HG03460 (cell line): ENCODE results near the gene HMGA1.
"Not testable (repeated sequence)": the region's sequence is repeated elsewhere in the genome, so short reads cannot be mapped to it uniquely, and the experiment has no call there.

Source experiments
- ATAC-seq: cut with Tn5 transposase; IDR thresholded peaks from one replicate; pipeline ENCODE4 v1.9.1; 2021; ENCODE audit not compliant: unreplicated experiment

HMGA1 gene

DNA sequence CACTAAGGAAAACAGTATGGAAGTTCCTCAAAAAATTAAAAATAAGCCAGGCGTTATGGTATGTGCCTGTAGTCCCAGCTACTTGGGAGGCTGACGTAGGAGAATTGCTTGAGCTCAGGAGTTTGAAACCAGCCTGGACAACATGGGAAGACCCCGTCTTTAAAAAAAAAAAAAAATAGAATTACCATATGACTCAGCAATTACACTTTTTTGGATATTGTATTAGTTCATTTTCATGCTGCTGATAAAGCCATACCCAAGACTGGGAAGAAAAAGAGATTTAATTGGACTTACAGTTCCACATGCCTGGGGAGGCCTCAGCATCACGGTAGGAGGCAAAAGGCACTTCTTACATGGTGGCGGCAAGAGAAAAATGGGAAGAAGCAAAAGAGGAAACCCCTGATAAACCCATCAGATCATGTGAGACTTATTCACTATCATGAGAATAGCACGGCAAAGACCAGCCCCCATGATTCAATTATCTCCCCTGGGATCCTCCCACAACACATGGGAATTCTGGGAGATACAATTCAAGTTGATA is 22.9 kb downstream of the HMGA1 start:
- no peak for ATAC-seq

DNA sequence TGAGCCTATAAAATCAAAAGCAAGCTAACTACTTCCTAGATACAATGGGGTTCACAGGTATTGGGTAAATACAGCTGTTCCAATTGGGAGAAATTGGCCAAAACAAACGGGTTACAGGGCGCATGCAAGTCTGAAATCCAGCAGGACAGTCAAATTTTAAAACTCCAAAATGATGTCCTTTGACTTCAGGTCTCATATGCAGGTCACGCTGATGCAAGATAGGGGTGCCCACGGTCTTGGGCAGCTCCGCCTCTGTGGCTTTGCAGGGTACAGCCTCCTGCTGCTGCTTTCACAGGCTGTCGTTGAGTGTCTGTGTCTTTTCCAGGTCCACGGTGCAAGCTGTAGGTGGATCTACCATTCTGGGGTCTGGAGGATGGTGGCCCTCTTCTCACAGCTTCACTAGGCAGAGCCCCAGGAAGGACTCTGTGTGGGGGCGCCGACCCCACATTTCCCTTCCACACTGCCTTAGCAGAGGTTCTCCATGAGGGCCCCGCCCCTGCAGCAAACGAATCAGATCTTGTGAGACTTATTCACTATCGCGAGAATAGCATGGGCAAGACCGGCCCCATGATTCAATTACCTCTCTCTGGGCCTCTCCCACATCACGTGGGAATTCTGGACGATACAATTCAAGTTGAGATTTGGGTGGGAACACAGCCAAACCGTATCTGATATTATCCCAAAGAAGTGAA is 24.0 kb downstream of the HMGA1 start:
- no peak for ATAC-seq

DNA sequence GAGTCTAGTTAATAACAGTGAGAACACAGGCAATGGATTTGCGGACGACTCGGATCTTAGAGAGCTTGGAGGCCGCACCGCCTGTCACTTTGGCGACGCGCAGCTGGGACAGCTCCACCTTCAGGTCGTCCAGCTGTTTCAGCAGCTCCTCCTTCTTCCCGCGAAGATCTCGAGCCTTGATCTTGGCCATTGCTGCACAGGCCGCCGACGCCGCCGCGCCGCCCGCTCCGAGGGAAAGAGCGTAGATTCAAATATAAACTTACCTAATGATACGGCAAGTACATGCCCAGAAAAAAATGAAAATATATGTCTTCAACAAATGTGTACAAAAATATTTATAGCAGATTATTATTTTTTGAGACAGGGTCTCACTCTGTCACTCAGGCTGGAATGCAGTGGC is 26.8 kb downstream of the HMGA1 start:
- not testable (repeated sequence) for ATAC-seq

DNA sequence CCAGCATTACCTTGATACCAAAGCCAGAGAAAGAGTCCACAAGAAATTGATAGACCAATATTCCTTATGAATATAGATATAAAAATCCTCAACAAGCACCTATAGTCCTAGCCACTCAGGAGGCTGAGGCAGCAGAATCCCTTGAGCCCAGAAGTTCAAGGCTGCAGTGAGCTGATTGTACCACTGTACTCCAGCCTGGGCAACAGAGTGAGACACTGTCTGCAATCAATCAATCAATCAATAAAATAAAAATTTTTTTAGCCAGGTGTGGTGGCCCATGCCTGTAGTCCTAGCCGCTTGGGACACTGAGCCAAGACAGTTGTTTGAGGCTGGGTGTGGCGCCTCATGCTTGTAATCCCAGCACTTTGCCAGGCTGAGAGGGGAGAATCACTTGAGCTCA is 31.1 kb downstream of the HMGA1 start:
- no peak for ATAC-seq

DNA sequence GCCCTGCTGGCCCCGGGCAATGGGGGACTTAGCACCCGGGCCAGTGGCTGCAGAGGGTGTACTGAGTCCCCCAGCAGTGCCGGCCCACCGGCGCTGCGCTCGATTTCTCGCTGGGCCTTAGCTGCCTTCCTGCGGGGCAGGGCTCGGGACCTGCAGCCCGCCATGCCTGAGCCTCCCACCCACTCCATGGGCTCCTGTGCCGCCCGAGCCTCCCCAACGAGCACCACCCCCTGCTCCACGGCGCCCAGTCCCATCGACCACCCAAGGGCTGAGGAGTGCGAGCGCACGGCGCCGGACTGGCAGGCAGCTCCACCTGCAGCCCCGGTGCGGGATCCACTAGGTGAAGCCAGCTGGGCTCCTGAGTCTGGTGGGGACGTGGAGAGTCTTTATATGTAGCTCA is 32.5 kb downstream of the HMGA1 start:
- not testable (repeated sequence) for ATAC-seq

DNA sequence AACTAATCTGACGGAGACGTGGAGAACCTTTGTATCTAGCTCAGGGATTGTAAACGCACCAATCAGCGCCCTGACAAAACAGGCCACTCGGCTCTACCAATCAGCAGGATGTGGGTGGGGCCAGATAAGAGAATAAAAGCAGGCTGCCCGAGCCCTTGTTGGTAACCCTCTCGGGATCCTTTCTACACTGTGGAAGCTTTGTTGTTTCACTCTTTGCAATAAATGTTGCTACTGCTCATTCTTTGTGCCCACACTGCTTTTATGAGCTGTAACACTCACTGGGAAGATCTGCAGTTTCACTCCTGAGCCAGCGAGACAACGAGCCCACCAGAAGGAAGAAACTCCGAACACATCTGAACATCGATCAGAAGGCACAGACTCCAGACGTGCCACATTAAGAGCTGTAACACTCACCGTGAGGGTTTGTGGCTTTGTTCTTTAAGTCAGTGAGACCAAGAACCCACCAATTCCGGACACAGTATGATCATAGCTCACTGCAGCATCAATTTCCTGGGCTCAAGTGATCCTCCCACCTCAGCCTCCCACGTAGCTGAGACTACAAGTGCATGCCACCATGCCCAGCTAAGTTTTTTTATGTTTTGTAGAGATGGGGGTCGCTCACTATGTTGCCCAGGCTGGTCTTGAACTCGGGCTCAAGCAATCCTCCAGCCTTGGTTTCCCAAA is 33.1 kb downstream of the HMGA1 start:
- ATAC-seq, result not testable (repeated sequence)

DNA sequence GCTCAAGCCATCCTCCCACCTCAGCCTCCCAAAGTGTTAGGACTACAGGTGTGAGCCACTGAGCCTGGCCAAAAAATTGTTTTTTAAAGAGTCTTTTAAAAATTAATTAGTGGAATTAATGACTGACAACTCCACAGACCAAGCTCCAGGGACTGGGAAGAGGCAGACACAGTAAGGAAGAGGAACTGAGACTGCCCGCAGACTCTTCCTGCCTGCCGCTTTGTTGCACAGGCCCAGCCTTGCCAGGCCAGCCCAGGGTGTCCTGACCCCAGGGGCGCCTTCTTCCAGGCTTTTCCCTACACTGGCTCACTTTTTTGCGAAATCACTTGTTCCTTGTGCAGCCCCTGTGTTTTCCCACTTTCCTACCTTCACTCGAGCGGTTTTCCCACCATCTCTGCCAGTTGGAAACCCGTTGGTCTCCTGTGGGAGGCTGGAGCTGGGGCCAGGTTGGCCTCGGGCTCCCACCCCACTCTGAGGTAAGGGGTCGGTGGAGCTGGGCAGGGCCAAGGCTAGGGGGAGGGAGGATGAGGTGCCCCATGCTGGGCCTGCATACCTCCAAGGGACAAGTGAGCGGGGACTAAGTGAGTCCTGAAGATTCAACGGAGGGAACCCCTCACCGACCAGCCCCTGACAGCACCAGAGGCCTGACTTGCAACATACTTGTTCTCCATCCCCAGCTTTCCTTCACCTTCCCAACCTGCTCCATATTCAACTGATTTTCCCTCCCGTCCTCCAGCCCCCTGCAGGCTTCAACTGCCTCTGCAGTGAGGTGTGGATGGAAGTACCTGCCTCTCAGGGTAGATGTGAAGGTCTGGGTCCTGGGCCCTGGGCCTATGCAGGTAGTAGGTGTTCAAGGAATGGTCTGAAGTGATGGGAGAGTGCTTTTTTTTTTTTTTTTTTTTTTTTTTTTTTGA is 35.6 kb downstream of the HMGA1 start:
- ATAC-seq, result no peak

DNA sequence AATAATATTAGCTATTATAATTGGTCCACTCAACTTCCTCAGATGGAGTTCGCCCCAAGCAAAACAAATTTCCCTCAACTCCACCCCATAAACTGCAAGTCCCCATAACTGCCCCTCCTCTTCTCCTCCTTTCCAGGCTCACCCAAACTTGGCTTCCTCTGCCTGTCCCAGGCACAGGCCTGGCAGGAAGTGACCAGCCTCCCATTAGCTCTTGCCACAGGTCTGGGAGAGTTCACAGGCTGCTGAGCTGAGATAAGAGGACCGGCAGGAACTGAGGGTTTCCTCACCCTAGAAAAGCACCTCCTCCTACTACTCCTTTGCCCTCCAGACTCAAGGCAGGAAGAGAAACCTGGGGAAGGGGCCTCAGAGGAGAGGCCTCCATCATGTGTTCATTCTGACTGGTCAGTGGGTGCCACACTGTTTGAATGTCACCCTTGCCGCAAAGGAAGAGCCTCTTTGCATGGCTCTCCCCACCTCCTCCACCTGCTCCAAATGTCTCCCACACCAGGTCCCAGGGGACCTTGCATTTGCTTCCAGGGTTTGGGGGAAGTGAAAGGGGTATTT is 36.7 kb downstream of the HMGA1 start:
- no peak for ATAC-seq

DNA sequence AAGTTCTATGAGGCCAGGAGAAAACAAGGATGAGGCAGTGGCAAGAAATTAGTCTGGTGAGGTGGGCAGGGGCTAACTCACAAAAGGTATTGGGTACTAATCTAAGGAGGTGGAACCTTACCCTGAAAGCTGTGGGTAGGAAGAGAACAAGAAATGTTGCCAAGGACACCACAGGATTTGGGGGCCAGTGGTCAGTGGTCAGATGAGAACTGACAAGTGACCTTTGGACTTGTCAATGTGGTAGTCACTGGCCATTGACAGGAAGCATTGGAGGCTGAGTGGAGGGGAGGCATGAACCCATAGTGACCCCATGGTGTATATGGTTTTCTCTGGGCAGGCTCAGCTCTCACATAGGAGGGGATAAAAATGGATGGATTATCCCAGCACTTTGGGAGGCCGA is 37.5 kb downstream of the HMGA1 start:
- no peak for ATAC-seq

DNA sequence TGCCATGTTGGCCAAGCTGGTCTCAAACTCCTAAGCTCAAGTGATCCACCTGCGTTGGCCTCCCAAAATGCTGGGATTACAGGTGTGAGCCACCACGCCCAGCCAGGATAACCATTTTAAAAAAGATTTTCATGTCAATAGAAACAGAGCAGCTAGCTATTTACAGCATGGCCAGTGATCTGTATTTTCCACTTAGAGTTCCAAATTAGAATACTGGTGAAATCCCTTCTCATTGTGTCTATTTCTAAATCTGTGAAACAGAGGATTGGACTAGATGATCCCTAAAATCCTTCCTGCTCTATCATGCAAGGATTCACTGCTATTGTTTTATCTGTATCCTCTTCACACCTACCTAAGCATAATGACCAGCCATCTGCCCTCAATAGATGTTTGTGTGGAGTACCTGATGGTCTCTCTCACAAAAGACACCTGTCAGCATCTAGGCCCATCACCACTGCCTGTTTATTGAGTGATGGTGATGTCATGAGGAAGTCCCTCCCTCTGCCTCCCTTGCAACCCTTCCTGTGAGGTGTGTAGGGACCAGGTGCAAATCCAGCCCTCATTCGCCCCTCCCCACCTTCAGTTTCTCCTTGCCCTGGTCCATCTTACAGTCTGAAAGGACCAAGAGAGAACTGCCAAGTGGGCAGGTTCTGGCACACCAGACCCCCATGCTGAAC is 38.6 kb downstream of the HMGA1 start:
- no peak for ATAC-seq

DNA sequence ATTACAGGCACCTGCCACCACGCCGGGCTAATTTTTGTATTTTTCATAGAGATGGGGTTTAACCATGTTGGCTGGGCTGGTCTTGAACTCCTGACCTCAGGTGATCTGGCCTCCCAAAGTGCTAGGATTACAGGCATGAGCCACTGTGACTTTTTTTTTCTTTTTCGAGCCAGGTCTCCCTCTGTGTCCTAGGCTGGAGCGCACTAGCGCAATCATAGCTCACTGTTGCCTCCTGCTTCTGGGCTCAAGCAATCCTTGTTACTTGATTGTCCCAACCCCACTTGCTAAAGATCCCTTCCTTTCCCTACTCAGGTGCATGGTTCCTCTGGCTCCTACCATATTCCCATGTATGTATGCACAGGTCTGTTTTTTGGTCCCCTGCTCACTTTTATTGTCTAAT is 39.5 kb downstream of the HMGA1 start:
- no peak for ATAC-seq

DNA sequence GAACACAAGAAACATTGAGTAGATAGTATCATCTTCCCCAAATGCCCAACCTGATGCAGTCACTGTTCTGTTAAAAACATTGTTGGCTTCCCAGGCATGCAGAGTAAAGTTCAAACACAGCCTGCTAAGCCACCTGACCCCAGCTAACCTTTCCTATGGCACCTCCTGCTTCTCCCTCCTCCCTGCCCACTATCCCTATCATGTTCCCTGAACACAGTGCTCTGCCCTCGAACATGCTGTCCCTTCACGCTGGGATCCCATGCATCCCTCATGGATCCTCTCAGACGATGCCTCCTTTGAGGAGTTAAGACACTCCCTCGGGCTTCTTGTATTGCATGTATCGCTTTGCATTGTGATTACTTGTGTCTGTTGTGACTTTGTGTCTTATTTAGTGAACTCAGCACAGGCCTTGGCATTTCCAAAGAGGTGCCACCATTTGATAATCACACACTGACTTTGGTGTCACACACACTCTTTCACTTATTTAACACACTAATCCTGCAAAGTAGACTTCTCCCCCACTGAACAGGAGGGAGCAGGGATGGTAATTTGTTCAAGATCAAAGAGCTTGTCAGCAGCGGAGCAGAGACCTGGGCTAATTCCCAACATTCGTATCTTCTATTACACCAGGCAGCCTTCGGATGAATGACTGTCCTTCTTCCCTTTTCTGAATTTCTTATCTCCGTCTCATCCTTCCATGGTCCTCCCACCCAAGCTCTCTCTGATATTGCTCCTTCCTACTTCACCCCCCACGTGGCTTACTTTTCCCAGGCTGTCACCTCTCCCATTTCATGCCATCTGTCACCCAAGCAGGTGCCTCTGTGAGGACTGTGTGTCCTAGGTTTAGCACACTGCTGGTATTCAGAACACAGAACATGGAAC is 40.4 kb downstream of the HMGA1 start:
- ATAC-seq, result no peak

DNA sequence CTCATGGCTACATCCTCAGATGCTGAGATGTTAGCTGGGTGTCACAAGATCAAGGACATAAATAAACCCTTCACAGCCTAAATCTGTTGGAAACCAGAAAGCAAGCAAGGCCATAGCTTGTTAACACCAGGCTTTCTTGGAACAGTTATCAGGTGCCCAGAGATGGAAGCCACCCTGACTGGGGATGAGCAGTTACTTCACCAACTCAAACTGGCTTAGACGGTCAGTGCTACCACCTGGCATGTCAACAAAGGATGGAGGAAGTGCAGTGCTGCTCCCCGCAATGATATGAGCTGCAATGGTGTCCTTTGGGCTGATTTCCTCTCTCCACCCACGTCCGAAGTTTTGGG is 41.1 kb downstream of the HMGA1 start:
- ATAC-seq, result no peak

DNA sequence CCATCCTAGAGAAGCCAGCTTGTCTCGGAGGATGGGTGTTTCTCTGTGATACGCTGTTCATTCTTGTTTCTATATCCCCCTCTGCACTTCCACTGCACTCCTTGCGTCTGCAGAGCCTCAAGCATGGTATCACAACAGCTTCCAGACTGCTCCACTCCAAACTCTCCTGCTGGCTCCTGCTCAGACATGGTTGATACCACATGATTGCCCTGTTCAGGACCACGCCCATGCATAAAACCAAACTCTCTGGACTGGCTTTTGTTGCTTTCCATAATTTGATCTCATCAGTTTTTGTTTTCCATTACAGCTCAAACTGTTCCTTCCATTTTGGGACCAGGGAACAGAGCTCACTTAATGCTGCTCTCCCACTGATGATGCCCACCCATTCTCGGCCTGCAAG is 42.2 kb downstream of the HMGA1 start:
- no peak for ATAC-seq

DNA sequence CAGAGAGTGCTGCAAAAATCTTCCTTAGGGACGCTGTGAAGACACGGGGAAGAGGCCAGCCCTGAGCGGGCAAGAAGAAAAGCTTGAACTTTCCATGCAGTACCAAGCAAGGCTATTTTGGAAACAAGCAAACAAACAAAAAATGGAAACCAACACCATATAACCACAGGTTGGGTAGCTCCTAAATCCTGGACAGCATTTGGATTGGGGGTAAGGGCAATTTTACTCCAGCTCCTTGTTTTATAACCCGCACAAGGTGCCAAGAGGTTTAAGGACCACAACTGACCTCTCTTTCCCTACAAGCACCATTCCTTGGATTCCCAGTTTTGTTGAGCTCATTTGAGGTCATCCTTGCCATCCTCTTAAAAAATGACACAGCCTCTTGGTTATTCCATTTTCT is 43.5 kb downstream of the HMGA1 start:
- no peak for ATAC-seq

DNA sequence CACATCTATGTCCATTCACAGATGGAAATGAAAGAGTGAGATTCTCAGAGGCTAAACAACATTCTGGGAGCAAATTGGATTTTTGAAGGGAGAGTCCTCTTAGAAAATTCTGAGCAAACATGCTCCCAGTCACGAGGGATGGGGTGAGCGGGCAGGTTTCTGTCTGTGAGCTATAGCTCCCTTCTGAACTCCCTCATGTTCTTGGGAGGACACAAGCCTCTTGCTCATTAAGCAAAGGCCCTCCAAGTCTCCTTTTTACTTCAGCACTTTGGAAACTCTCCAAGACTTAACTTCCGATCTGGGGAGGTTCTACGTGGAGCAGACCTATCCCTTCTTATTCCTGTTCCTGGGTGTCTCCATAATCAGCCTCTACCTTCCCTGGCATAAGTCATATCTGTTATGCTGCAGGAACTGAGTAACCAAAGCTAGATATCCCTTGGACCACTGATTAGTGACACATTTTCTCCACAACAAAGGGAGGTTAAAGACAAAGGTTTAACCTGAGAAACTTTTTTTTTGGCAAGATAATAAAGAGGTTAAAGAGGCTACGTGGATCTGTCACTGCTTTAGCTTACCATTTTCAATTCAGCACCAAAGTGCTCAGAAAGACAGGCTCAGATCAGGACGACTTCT is 45.1 kb downstream of the HMGA1 start:
- ATAC-seq, result no peak

DNA sequence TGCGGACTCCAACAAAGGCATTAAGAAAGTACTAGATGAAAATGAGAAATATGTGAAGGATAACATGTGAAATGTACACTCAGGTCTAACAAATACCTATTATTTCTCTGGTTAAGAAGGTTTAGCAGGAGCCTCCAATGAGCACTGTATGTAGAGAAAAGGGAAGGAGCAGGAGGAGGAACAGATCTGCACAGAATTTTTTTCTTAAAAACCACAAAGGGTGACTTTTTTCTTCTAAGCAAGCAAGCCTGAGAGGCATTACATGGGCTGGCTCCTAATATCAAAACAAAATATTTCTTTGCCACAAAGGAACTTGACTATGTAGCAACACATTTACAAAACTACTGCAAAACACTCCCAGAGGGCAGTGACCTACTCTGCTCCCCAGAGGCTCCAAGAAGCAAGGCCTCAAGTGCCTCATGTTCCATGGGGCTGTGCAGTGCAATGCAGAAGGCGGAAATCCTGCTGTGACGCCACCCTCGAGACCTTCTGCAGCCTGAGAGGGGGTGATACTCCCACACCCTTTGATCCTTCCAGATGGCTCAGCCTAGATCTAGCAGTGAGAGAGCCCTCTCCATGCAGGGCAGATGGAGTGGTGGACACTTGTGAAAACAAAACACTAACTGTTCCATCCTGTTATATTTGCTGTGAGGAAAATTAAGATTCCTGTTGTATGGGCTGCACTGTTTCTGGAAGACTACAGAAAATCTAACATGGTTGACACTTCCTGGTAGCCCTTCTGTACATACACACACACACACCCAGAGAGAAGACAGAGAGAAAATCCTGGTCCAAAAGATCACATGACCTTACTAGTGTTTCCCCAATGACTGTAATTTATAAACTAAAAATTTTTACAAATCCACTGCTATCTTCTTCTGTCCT is 48.1 kb downstream of the HMGA1 start:
- no peak for ATAC-seq

DNA sequence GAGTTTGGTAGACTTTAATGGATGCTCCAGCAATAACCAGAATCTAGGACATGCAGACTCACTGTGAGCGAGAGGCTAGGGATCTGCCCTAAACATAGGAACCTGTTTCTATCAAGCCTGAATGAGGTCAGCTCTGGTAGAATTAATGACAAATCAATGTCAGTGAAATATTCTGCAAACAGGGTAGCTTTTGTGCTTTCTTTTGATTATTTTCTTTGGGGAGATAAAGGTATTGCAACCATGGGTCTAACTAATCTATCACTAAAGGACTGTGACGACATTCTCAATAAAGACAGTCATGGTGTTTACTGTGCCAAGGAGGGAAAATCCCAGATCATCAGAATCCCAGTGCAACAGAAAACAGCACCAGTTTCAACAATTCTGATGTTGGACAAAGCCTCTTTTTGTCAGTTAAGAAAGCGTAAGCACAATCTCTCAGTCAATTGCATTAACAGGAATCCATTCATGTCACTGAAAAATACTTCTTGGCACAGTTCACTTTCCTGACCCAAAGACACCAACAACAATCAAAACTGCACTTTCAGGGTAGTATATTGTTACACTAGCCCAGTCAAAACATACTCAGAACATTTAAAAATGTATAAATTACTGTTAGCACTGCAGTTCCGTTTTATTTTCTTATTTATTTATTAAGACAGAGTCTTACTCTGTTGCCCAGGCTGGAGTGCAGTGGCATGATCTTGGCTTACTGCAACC is 48.9 kb downstream of the HMGA1 start:
- no peak for ATAC-seq
